Endothelial cell (in vitro differentiated cells): ENCODE results near the gene OR10S1. TPM values are rescaled to one million over a fixed set of nuclear protein-coding genes. Genes with fewer than 3 reads are reported as not detected.

Experiments
- DNase-seq: peaks from one replicate; pipeline ENCODE4 v3.0.0; 2021; ENCODE audit warnings: low spot score
- H3K27ac Mint-ChIP-seq: one replicate; pipeline ENCODE4 v1.8.0; 2021; ENCODE audit warnings: mixed read lengths, inconsistent platforms; ENCODE audit not compliant: unreplicated experiment
- H3K27me3 Mint-ChIP-seq: one replicate; pipeline ENCODE4 v1.8.0; 2021; ENCODE audit warnings: mild to moderate bottlenecking, moderate library complexity, mixed read lengths, inconsistent platforms; ENCODE audit not compliant: unreplicated experiment
- H3K36me3 Mint-ChIP-seq: one replicate; pipeline ENCODE4 v1.8.0; 2021; ENCODE audit warnings: mild to moderate bottlenecking, low read depth, mixed read lengths, inconsistent platforms; ENCODE audit not compliant: unreplicated experiment
- H3K4me1 Mint-ChIP-seq: one replicate; pipeline ENCODE4 v1.8.0; 2021; ENCODE audit warnings: mild to moderate bottlenecking, mixed read lengths, inconsistent platforms; ENCODE audit not compliant: unreplicated experiment
- H3K4me3 Mint-ChIP-seq: one replicate; pipeline ENCODE4 v1.8.0; 2021; ENCODE audit warnings: mild to moderate bottlenecking, mixed read lengths, inconsistent platforms; ENCODE audit not compliant: unreplicated experiment
- H3K9me3 Mint-ChIP-seq: one replicate; pipeline ENCODE4 v1.8.0; 2021; ENCODE audit warnings: mixed read lengths, inconsistent platforms; ENCODE audit not compliant: unreplicated experiment
- total RNA-seq: library from RNA; stranded (reverse); fragmentation: NEBNext Ultra II Directional; extraction: Animal tissue kit (Norgen Biotek cat#: 25700); gene quantifications from one replicate; pipeline ENCODE4 v1.2.1, GENCODE V29; 2021; ENCODE audit not compliant: unreplicated experiment
- TF ChIP-seq, protein P1 (sequence below): fragments of 200-600 bp; sonication (generic); IDR thresholded peaks from one replicate; pipeline ENCODE4 v1.5.0; 2021; ENCODE audit warnings: antibody characterized with exemption; ENCODE audit not compliant: unreplicated experiment

Gene OR10S1
- total RNA-seq, 1 donor from 2014 or later = not detected

DNA sequence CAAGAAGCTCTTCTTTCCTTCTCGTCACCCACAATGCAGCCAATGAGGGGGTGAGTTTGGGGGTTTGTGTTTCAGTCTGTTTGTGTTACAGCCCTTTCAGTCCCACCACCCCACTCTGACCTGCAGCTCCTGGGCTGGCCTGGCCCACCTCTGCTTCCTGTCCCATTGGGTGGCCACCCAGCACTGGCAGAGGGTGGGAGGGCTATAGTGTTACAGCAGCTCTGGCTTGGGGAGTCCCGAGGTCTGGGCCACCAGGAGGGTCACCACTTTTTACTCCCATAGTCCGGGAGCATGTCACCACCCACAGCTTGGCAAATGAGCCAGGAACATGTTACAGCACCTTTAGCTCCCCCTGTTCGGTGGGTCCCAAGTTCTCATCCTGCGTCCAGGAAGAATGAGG lies 1.7 kb upstream of the OR10S1 start:
- TF ChIP-seq, protein P1, sequence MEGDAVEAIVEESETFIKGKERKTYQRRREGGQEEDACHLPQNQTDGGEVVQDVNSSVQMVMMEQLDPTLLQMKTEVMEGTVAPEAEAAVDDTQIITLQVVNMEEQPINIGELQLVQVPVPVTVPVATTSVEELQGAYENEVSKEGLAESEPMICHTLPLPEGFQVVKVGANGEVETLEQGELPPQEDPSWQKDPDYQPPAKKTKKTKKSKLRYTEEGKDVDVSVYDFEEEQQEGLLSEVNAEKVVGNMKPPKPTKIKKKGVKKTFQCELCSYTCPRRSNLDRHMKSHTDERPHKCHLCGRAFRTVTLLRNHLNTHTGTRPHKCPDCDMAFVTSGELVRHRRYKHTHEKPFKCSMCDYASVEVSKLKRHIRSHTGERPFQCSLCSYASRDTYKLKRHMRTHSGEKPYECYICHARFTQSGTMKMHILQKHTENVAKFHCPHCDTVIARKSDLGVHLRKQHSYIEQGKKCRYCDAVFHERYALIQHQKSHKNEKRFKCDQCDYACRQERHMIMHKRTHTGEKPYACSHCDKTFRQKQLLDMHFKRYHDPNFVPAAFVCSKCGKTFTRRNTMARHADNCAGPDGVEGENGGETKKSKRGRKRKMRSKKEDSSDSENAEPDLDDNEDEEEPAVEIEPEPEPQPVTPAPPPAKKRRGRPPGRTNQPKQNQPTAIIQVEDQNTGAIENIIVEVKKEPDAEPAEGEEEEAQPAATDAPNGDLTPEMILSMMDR = no peak
- no peaks in the 10 kb centered on the region for H3K4me1 Mint-ChIP-seq
- peaks cover 3% of the 10 kb centered on the region for H3K27me3 Mint-ChIP-seq
- H3K4me3 Mint-ChIP-seq = no peak overlapping the region
- no peak overlapping the region for H3K27ac Mint-ChIP-seq
- H3K36me3 Mint-ChIP-seq = no peaks in the 10 kb centered on the region
- no peaks in the 10 kb centered on the region for H3K9me3 Mint-ChIP-seq
- no peak for DNase-seq

DNA sequence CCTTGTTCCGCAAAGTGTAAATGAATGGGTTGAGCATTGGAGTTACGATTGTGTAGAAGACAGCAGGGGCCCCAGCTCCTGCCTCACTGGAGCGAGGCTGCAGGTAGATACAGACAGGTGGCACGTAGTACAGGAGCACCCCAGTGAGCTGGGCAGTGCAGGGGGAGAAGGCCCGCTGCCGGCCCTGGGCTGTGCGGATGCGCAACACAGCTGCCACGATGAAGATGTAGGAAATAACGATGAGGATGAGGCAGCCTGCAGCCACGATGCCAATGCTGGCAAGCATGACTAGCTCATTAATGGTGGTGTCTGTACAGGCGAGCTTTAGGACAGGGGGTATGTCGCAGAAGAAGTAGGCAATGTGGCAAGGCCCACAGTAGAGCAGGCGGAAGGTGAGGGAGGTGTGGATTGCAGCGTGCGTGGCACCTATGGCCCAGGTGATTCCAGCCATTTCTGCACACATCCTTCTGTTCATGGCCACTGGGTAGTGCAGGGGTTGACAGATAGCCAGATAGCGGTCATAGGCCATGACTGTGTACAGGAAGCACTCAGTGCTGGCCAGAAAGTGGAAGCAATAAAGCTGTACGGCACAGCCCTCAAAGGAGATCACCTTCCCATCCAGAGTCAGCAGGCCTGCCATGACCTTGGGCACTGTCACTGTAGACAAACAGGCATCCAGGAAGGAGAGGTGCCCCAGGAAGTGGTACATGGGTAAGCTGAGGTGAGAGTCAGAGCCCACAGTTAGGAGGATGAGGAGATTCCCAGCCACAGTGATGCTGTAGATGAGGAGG lies 616 bp downstream of the OR10S1 start:
- Mint-ChIP-seq H3K4me1 (peaks cover 8% of the 10 kb centered on the region), H3K36me3 (no peaks in the 10 kb centered on the region), H3K27me3 (peaks cover 3% of the 10 kb centered on the region), H3K4me3 (no peak overlapping the region), H3K27ac (no peak overlapping the region), H3K9me3 (no peaks in the 10 kb centered on the region)
- TF ChIP-seq, protein P1 = no peak
- DNase-seq = no peak

DNA sequence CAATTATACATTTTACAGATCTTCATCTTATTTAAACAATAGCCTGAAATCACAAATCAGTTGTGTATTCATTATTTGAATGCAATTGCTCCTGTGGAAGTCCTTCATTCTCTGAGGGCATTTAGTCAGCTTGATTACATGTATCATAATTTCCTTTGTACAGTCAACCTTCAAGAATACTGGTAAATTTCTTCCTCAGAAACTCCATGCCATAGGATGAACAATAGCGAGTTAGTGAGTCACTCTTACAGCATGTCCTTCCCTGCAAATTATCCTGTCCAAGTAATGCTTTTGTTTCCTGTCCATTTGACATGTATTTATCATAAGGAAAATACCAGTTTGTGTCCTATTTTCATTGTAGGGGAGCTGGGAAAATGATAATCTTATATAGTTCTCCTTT lies 3.8 kb downstream of the OR10S1 start:
- Mint-ChIP-seq H3K27me3 (peaks cover 3% of the 10 kb centered on the region), H3K36me3 (no peaks in the 10 kb centered on the region), H3K27ac (no peak overlapping the region), H3K4me1 (peaks cover 8% of the 10 kb centered on the region), H3K9me3 (no peaks in the 10 kb centered on the region), H3K4me3 (no peak overlapping the region)
- DNase-seq = no peak
- TF ChIP-seq, protein P1 = no peak

DNA sequence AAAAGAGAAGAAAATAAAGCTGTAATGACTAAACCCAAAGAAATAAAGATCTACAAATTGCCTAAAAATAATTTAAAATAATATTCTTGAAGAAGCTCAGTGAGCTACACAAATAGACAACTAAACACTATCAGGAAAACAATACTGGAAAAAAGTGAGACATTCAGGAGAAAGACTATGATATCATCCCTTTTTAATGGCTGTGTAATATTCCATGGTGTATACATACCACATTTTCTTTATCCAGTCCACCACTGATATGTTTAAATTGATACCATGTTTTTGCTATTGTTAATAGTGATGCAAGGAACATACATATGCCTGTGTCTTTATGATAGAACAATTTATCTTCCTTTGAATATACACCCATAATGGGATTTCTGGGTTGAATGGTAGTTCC lies 20.8 kb downstream of the OR10S1 start:
- TF ChIP-seq, protein P1 = no peak
- no peak for DNase-seq
- Mint-ChIP-seq H3K27me3 (peaks cover 1% of the 10 kb centered on the region), H3K36me3 (no peaks in the 10 kb centered on the region), H3K4me1 (peaks cover 4% of the 10 kb centered on the region), H3K27ac (no peak overlapping the region), H3K4me3 (no peak overlapping the region), H3K9me3 (no peaks in the 10 kb centered on the region)

DNA sequence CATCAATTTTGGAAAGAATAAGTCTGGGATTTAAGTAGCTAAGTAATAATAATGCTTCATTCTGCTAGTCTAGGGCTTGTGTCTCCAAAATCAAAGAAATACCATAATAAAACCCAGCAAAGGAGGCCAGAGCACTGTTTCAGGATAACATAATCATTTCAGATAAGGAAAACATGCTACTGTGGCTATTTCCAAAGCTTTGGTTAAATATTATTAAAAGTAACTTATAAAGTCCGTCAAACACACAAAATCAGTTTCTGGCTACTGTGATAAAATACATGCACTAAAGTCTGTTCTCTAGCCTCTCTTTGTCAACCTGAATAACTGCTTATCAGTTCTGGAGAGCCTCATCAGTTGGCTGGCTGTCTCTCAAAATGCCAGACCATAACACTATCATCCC lies 32.4 kb downstream of the OR10S1 start:
- H3K27me3 Mint-ChIP-seq = peaks cover 3% of the 10 kb centered on the region
- H3K9me3 Mint-ChIP-seq = no peaks in the 10 kb centered on the region
- H3K4me1 Mint-ChIP-seq = no peaks in the 10 kb centered on the region
- H3K36me3 Mint-ChIP-seq = no peaks in the 10 kb centered on the region
- DNase-seq = no peak
- H3K27ac Mint-ChIP-seq = no peak overlapping the region
- H3K4me3 Mint-ChIP-seq = no peak overlapping the region
- TF ChIP-seq, protein P1 = no peak
